Articular chondrocyte of knee joint (primary cell): Measurements from ENCODE around the gene SMIM1. TPM values are rescaled to one million over a fixed set of nuclear protein-coding genes. Genes with fewer than 3 reads are reported as not detected.

Experiments
- small RNA-seq: library from RNA; depleted of rRNA; stranded (forward); fragments of <200 nt; gene quantifications from one replicate; pipeline ENCODE3, GENCODE V24; 2012
- total RNA-seq: library from RNA; depleted of rRNA; stranded (reverse); fragments of >200 nt; gene quantifications from 2 replicates; pipeline ENCODE4 v1.2.3, GENCODE V29; 2012

The SMIM1 gene
- 0.54 TPM in 1 of 2 replicates, not detected in the other for total RNA-seq

GRCh38 chr1:3772715-3773571, at the start of gene SMIM1:
Gene SMIM1 (plus strand): TSS chr1:3772749. CDS start chr1:3775374, 2,625 bp downstream.

GRCh38 chr1:3752400-3752945, 20.1 kb upstream of the SMIM1 start, which contains the start of gene CCDC27:
Gene CCDC27 (plus strand): TSS chr1:3752450. CDS start chr1:3752482, 32 bp downstream.

GRCh38 chr1:3796215-3797061, 23.9 kb downstream of the SMIM1 start, which contains the start of gene LRRC47:
Gene LRRC47 (minus strand): TSS chr1:3796498. CDS start chr1:3796476, 22 bp downstream.

Small RNA genes lying within 50 kb of the gene (small RNA-seq; reads per million reads assigned to genes)
- gene RF02197 (not detected), gene RN7SL574P (not detected)

Other genes starting within 250 kb of the SMIM1 start
- 102 and 106 TPM in 2 replicates for gene MEGF6, start 161.2 kb upstream of the SMIM1 start, total RNA-seq
- 28.0 and 32.9 TPM in 2 replicates for gene TPRG1L, start 147.7 kb upstream of the SMIM1 start, total RNA-seq
- gene WRAP73, start 122.6 kb upstream of the SMIM1 start, total RNA-seq: 8.6 and 9.0 TPM in 2 replicates
- gene TP73, start 120.2 kb upstream of the SMIM1 start, total RNA-seq: 0.22 TPM in 1 of 2 replicates, not detected in the other
- gene CCDC27, start 20.3 kb upstream of the SMIM1 start, total RNA-seq: not detected in 2 replicates
- 25.0 and 25.1 TPM in 2 replicates for gene LRRC47, start 23.7 kb downstream of the SMIM1 start, total RNA-seq
- 18.9 and 20.4 TPM in 2 replicates for gene CEP104, start 84.5 kb downstream of the SMIM1 start, total RNA-seq
- 6.4 TPM in 2 replicates for gene DFFB, start 84.7 kb downstream of the SMIM1 start, total RNA-seq
- 23.8 and 27.2 TPM in 2 replicates for gene C1orf174, start 127.5 kb downstream of the SMIM1 start, total RNA-seq